Muscle layer of duodenum (tissue), 2 donors: ENCODE data around the gene PINLYP.

ENCODE experiments used
- H3K27ac ChIP-seq: one replicate; pipeline ENCODE4 v1.7.0; 2013; ENCODE audit warnings: mild to moderate bottlenecking, low read length
- H3K27me3 ChIP-seq: one replicate; pipeline ENCODE4 v1.7.0; 2013; ENCODE audit warnings: low read depth, mild to moderate bottlenecking, control low read depth, low read length
- H3K36me3 ChIP-seq, 2 donors: one replicate each; pipeline ENCODE4 v1.7.0; 2013; ENCODE audit warnings: low read length in 2 of 2, control low read depth in 1 of 2, mild to moderate bottlenecking in 1 of 2; ENCODE audit not compliant: insufficient read depth in 2 of 2, control insufficient read depth in 1 of 2
- H3K4me1 ChIP-seq, 2 donors: one replicate each; pipeline ENCODE4 v1.7.0; 2013; ENCODE audit warnings: low read length in 2 of 2, mild to moderate bottlenecking in 2 of 2, control low read depth in 1 of 2, moderate library complexity in 1 of 2; ENCODE audit not compliant: insufficient read depth in 2 of 2, control insufficient read depth in 1 of 2
- H3K4me3 ChIP-seq, 2 donors: one replicate each; pipeline ENCODE4 v1.7.0; 2013; ENCODE audit warnings: low read length in 2 of 2, low read depth in 1 of 2, mild to moderate bottlenecking in 1 of 2
- H3K9me3 ChIP-seq, 2 donors: one replicate each; pipeline ENCODE4 v1.7.0; 2013; ENCODE audit warnings: low read length in 2 of 2, control low read depth in 1 of 2, mild to moderate bottlenecking in 1 of 2; ENCODE audit not compliant: control insufficient read depth in 1 of 2
- donor health status: healthy.

PINLYP gene

GRCh38 chr19:43575156-43575950, at the start of gene PINLYP, which contains the start of gene XRCC1:
PINLYP (plus strand) TSS chr19:43575801; CDS start chr19:43577192, 1,391 bp downstream.
XRCC1 (minus strand) TSS chr19:43575527; CDS start chr19:43575458, 69 bp downstream.
- Histone ChIP-seq H3K27me3 (no peaks in the 10 kb centered on the region), H3K27ac (peak within 1 kb of the TSS; percentile 97), H3K4me3 (peak within 1 kb of the TSS; percentile 97 to 100), H3K4me1 (peaks cover 7 to 9% of the 10 kb centered on the region in 2 donors), H3K9me3 (no peaks in the 10 kb centered on the region), H3K36me3 (peaks cover 3 to 4% of the 10 kb centered on the region in 2 donors)

DNA sequence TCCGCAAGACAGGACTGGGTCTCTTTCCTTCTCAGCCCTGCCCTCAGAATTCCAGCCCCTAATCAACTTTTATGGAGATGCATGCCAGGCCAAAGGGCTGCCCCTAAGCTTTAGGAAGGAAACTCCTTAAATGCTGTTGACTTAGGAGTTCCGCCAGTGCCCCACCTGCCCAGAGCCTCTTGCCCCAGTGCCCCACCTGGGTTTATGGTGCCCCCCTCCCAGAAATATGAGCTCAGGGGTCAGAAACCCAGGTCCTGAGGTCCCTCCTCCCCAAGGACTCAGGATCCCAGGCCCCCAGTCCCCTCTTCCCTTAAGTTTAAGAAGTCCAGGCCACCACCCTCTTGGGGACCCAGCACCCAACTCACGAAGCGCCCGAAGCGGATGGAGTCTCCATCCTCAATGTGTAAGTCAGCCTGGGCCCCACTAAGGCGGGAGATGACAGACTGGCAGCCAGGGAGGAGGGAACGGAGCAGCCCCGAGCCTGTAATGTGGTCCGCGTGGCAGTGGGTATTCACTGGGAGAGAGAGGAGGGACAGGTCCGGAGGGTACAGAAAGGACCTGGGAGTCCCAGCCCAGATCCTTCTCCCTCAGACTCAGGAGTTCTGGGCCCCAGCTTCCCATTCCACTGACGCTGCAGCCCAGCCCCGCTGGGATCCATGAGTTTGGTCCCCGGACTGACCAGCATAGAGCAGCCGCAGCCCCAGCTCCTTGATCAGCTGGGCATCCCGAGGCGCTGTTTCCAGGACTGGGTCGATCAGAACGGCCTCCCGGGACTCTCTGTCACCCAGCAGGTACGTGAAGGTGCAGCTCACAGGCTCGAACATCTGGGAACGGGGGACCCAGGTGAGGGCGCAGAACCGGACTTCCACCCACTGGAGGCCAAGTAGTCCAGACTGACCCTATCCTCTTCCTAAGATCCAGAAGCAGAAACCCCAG, 49.5 kb upstream of the PINLYP start:
- Histone ChIP-seq H3K4me3 (peak overlapping the region; percentile 90 to 98), H3K9me3 (no peaks in the 10 kb centered on the region), H3K27me3 (no peaks in the 10 kb centered on the region), H3K36me3 (peaks cover 0 to 5% of the 10 kb centered on the region in 2 donors), H3K4me1 (peaks cover 9 to 19% of the 10 kb centered on the region in 2 donors), H3K27ac (peak overlapping the region; percentile 76)

DNA sequence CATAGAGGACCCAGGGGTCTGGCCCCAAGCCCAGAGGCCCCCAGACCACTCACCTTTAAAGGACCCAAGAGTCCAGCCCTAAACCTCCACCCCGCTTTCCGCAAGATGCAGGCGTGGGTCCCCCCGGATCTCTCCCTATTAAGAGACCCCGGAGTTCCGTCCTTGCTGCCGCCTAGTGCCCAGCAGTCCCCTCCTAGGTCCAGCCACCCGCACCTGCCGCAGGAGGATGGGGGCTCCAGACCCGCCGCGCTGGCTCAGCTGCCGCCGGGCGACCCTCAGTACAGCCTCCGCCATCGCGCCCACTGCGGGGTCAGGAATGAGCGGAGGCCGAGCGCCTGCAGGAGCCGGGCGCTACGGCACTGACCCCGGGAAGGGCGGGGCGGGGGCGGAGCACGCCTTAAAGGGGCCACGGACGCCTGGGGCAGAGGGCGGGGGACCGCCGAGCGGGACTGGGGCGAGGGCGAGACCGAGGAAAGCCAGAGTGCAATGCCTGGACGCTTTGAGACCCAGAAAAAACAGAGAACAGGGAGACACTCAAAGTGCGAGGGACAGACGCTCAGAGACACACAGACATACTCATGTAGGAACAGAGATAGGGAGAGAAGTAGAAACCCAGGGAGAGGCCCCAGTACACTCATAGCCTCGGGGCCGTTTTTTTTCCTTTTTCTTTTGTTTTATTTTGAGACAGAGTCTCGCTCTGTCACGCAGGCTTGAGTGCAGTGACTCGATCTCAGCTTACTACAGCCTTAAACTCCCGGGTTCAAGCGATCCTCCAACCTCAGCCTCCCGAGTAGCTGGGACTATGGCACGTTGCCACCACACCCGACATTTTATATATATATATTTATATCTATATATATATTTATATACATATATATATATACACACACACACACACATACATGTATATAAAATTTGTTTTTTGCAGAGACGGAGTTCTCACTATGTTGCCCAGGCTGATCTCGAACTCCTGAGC, 48.4 kb upstream of the PINLYP start, which contains the start of gene ETHE1:
TSS of gene ETHE1 (minus strand) at position 318 of the 976 bp plus-strand sequence. CDS start at position 294, 24 bp downstream.
- H3K36me3 ChIP-seq: no peaks in the 10 kb centered on the region
- H3K4me3 ChIP-seq: peak within 1 kb of the TSS; percentile 90 to 98
- H3K27me3 ChIP-seq: no peaks in the 10 kb centered on the region
- H3K9me3 ChIP-seq: no peaks in the 10 kb centered on the region
- peak within 1 kb of the TSS; percentile 76 for H3K27ac ChIP-seq
- peaks cover 9 to 20% of the 10 kb centered on the region in 2 donors for H3K4me1 ChIP-seq

DNA sequence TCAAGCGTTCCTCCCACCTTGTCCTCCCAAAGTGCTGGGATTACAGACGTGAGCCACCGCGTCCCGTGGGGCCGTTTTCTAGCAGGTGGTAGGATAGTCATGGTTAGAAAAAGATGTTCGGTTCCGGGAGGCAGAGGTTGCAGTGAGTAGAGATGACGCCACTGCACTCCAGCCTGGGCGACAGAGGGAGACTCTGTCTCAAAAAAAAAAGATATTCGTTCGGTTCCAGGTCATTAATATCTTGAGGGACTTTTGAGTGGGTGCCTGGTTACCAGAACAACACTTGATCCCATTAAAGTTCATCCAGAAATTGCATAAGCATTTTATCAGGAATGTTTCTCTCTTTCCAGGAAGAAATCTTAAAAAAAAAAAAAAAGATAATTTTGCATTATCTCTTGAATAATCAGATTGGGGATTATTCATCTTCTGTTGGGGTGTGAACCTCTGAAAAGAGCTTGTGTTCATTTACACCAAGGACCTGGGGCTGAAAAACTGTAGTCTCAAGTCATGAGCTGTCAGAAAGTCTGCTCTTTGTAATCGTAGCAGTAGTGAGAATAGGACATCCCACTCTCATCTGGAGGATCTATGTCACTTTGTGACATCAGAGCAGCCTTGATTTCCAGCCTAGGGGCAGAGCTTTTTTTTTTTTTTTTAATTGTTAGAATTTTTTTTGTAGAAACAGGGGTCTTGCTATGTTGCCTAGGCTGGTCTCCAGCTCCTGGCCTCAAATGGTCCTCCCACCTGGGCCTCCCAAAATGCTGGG, 47.6 kb upstream of the PINLYP start:
- Histone ChIP-seq H3K27me3 (no peaks in the 10 kb centered on the region), H3K27ac (no peak overlapping the region), H3K4me3 (no peak overlapping the region), H3K9me3 (no peaks in the 10 kb centered on the region), H3K4me1 (peaks cover 9 to 25% of the 10 kb centered on the region in 2 donors), H3K36me3 (no peaks in the 10 kb centered on the region)

- H3K4me1 ChIP-seq: peaks cover 0 to 7% of the 10 kb centered on the region in 2 donors
- H3K27me3 ChIP-seq: no peaks in the 10 kb centered on the region
- peak overlapping the region; percentile 67 for H3K27ac ChIP-seq
- no peaks in the 10 kb centered on the region for H3K36me3 ChIP-seq
- H3K4me3 ChIP-seq: peak overlapping the region; percentile 69 to 80
- no peaks in the 10 kb centered on the region for H3K9me3 ChIP-seq
Observed at GRCh38 chr19:43532571-43532961, 43.0 kb upstream of the PINLYP start.

- Histone ChIP-seq H3K4me3 (peak within 1 kb of the TSS; percentile 69 to 80), H3K4me1 (peaks cover 0 to 7% of the 10 kb centered on the region in 2 donors), H3K27me3 (no peaks in the 10 kb centered on the region), H3K9me3 (no peaks in the 10 kb centered on the region), H3K36me3 (no peaks in the 10 kb centered on the region), H3K27ac (peak within 1 kb of the TSS; percentile 85)
Observed at GRCh38 chr19:43532962-43533545, 42.5 kb upstream of the PINLYP start, which contains the start of gene ZNF575. ZNF575 (plus strand) TSS chr19:43533188; CDS start chr19:43534423, 1,235 bp downstream.

GRCh38 chr19:43533546-43534304, 41.9 kb upstream of the PINLYP start:
- H3K36me3 ChIP-seq: peaks cover 4 to 6% of the 10 kb centered on the region in 2 donors
- peak overlapping the region; percentile 85 for H3K27ac ChIP-seq
- peaks cover 0 to 3% of the 10 kb centered on the region in 2 donors for H3K9me3 ChIP-seq
- peaks cover 0 to 7% of the 10 kb centered on the region in 2 donors for H3K4me1 ChIP-seq
- H3K4me3 ChIP-seq: peak overlapping the region; percentile 69 to 80
- H3K27me3 ChIP-seq: no peaks in the 10 kb centered on the region

DNA sequence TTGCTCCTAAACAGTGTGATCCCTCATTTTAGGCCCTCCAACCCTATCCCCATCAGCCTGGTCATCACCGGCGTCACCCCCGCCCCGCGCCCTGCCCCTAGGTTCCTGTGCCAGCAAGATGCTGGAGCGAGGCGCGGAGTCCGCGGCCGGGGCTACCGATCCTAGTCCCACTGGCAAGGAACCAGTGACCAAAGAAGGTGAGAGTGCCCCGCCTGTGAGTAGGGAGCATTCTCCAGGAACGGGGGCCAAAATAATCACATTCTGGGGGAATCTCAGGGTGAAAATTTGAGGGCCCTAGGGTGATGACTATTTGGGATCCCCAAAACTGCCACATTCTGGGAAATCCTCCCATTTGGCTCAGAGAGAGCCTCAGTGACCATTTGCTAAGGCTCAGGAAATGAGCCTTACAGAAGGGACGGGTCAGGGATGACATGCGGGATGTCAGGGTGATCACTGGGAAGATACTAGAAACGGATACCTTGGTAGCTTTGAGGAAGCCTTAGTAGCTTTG, 41.2 kb upstream of the PINLYP start:
- Histone ChIP-seq H3K36me3 (peaks cover 4 to 12% of the 10 kb centered on the region in 2 donors), H3K27me3 (no peaks in the 10 kb centered on the region), H3K9me3 (peaks cover 0 to 8% of the 10 kb centered on the region in 2 donors), H3K4me1 (peaks cover 0 to 7% of the 10 kb centered on the region in 2 donors), H3K4me3 (peak overlapping the region; percentile 69 to 80), H3K27ac (peak overlapping the region; percentile 53)
